IPS DF 6.9 (cell line): ENCODE data around the gene C1RL.
"Not testable (repeated sequence)": the region's sequence is repeated elsewhere in the genome, so short reads cannot be mapped to it uniquely, and the experiment has no call there.

Experiments
- DNase-seq: peaks from one replicate; pipeline ENCODE4 v3.0.0-alpha.2; 2013; ENCODE audit warnings: low read depth, low spot score
- H3K27ac ChIP-seq: one replicate; pipeline ENCODE4 v1.5.1; 2013; ENCODE audit warnings: low read length, control low read depth
- H3K27me3 ChIP-seq: 2 replicates; pipeline ENCODE4 v1.6.1; 2013; ENCODE audit warnings: mild to moderate bottlenecking, low read length; ENCODE audit not compliant: control insufficient read depth, insufficient read depth
- H3K36me3 ChIP-seq: 2 replicates; pipeline ENCODE4 v1.6.1; 2013; ENCODE audit warnings: low read length; ENCODE audit not compliant: control insufficient read depth, insufficient read depth
- H3K4me1 ChIP-seq: 2 replicates; pipeline ENCODE4 v1.6.1; 2013; ENCODE audit warnings: low read length; ENCODE audit not compliant: control insufficient read depth, insufficient read depth
- H3K4me3 ChIP-seq: 2 replicates; pipeline ENCODE4 v1.5.1; 2013; ENCODE audit warnings: mild to moderate bottlenecking, low read length
- H3K9me3 ChIP-seq: 2 replicates; pipeline ENCODE4 v1.6.1; 2013; ENCODE audit warnings: low read length, inconsistent platforms; ENCODE audit not compliant: control insufficient read depth, insufficient read depth
- WGBS: extraction: QIAGEN DNeasy Blood & Tissue Kit; methylation state at CpG from one replicate; pipeline ENCODE4 v1.1.7; 2013; ENCODE audit warnings: mixed read lengths, missing lambda C conversion rate; ENCODE audit not compliant: insufficient read length, insufficient coverage; 5-methylcytosine and 5-hydroxymethylcytosine counted together

Gene C1RL

GRCh38 chr12:7114008-7114407, 5.0 kb upstream of the C1RL start:
- no peak overlapping the region for H3K27ac ChIP-seq
- H3K4me1 ChIP-seq = peaks cover 3% of the 10 kb centered on the region; the same call in 1 of the 2 replicates
- no peaks in the 10 kb centered on the region for H3K9me3 ChIP-seq
- DNase-seq = no peak
- no CpG with 5 or more reads among the region's 11 CpGs for WGBS
- H3K27me3 ChIP-seq = no peaks in the 10 kb centered on the region
- no peak overlapping the region for H3K4me3 ChIP-seq
- H3K36me3 ChIP-seq = no peaks in the 10 kb centered on the region

- no CpG with 5 or more reads among the region's 5 CpGs for WGBS
- H3K4me3 ChIP-seq = no peak overlapping the region
- DNase-seq = no peak
Observed at GRCh38 chr12:7113389-7113871, 4.4 kb upstream of the C1RL start.

GRCh38 chr12:7112041-7112440, 3.0 kb upstream of the C1RL start:
- Histone ChIP-seq H3K4me3 (no peak overlapping the region), H3K27me3 (no peaks in the 10 kb centered on the region), H3K9me3 (no peaks in the 10 kb centered on the region), H3K4me1 (peaks cover 3% of the 10 kb centered on the region; the same call in 1 of the 2 replicates), H3K36me3 (no peaks in the 10 kb centered on the region), H3K27ac (no peak overlapping the region)
- no peak for DNase-seq
- no CpG with 5 or more reads among the region's 4 CpGs for WGBS

More at GRCh38 chr12:7113389-7113871, 4.4 kb upstream of the C1RL start:
- Histone ChIP-seq H3K27me3 (no peaks in the 10 kb centered on the region), H3K36me3 (no peaks in the 10 kb centered on the region), H3K4me1 (peaks cover 3% of the 10 kb centered on the region; the same call in 1 of the 2 replicates), H3K27ac (no peak overlapping the region), H3K9me3 (no peaks in the 10 kb centered on the region)

- H3K4me1 ChIP-seq = peaks cover 3% of the 10 kb centered on the region; the same call in 1 of the 2 replicates
- no CpG with 5 or more reads among the region's 5 CpGs for WGBS
- H3K27me3 ChIP-seq = no peaks in the 10 kb centered on the region
- no peak overlapping the region for H3K4me3 ChIP-seq
- no peak overlapping the region for H3K27ac ChIP-seq
- DNase-seq = no peak
- no peaks in the 10 kb centered on the region for H3K9me3 ChIP-seq
- H3K36me3 ChIP-seq = no peaks in the 10 kb centered on the region
Observed at GRCh38 chr12:7110661-7111060, 1.6 kb upstream of the C1RL start.

GRCh38 chr12:7109572-7109920, 532 bp upstream of the C1RL start:
- Histone ChIP-seq H3K9me3 (no peaks in the 10 kb centered on the region), H3K4me3 (no peak overlapping the region), H3K27me3 (no peaks in the 10 kb centered on the region), H3K27ac (no peak overlapping the region), H3K36me3 (no peaks in the 10 kb centered on the region), H3K4me1 (peaks cover 3% of the 10 kb centered on the region; the same call in 1 of the 2 replicates)
- no CpG with 5 or more reads among the region's 5 CpGs for WGBS
- no peak for DNase-seq

- H3K4me1 ChIP-seq = peaks cover 3% of the 10 kb centered on the region; the same call in 1 of the 2 replicates
- no peak overlapping the region for H3K27ac ChIP-seq
- H3K36me3 ChIP-seq = no peaks in the 10 kb centered on the region
- WGBS = no CpG with 5 or more reads among the region's 30 CpGs
- H3K27me3 ChIP-seq = no peaks in the 10 kb centered on the region
- H3K4me3 ChIP-seq = peak overlapping the region; percentile 70
- DNase-seq = no peak
- H3K9me3 ChIP-seq = no peaks in the 10 kb centered on the region
Observed at GRCh38 chr12:7108003-7108795, 815 bp downstream of the C1RL start.

- Histone ChIP-seq H3K4me3 (peak overlapping the region; percentile 70; the same call in 1 of the 2 replicates), H3K9me3 (no peaks in the 10 kb centered on the region), H3K4me1 (peaks cover 3% of the 10 kb centered on the region; the same call in 1 of the 2 replicates), H3K27ac (no peak overlapping the region), H3K27me3 (no peaks in the 10 kb centered on the region), H3K36me3 (no peaks in the 10 kb centered on the region)
- no CpG with 5 or more reads among the region's 3 CpGs for WGBS
- DNase-seq = no peak
Observed at GRCh38 chr12:7107636-7108002, 1.4 kb downstream of the C1RL start.

GRCh38 chr12:7107181-7107580, 1.8 kb downstream of the C1RL start:
- not testable (repeated sequence) for H3K9me3 ChIP-seq, DNase-seq, H3K27me3 ChIP-seq, H3K36me3 ChIP-seq, H3K4me3 ChIP-seq, H3K27ac ChIP-seq, H3K4me1 ChIP-seq
- no CpG with 5 or more reads among the region's 5 CpGs for WGBS

- WGBS = no CpG with 5 or more reads among the region's 1 CpG
- no peaks in the 10 kb centered on the region for H3K27me3 ChIP-seq
- no peaks in the 10 kb centered on the region for H3K9me3 ChIP-seq
- no peaks in the 10 kb centered on the region for H3K36me3 ChIP-seq
- no peak overlapping the region for H3K4me3 ChIP-seq
- peaks cover 3% of the 10 kb centered on the region; the same call in 1 of the 2 replicates for H3K4me1 ChIP-seq
- H3K27ac ChIP-seq = no peak overlapping the region
- no peak for DNase-seq
Observed at GRCh38 chr12:7106082-7106481, 2.9 kb downstream of the C1RL start.

- no peaks in the 10 kb centered on the region for H3K9me3 ChIP-seq
- no peaks in the 10 kb centered on the region for H3K4me1 ChIP-seq
- H3K36me3 ChIP-seq = peaks cover 5% of the 10 kb centered on the region; the same call in 1 of the 2 replicates
- DNase-seq = no peak
- no peak overlapping the region for H3K27ac ChIP-seq
- no CpG with 5 or more reads among the region's 14 CpGs for WGBS
- no peaks in the 10 kb centered on the region for H3K27me3 ChIP-seq
- no peak overlapping the region for H3K4me3 ChIP-seq
Observed at GRCh38 chr12:7103837-7104584, 5.0 kb downstream of the C1RL start.
